OCI-LY3 (cell line): Measurements from ENCODE around the gene RNF181.

Experiments
- H2AFZ ChIP-seq: fragments of 200-600, 300-600 bp; shearing (Covaris generic); 2 replicates; pipeline ENCODE4 v1.6.0; 2014; ENCODE audit warnings: antibody characterized with exemption, low read depth, low read length
- H3K27ac ChIP-seq: fragments of 200-600, 300-600 bp; sonication (generic); 2 replicates; pipeline ENCODE4 v1.5.1; 2014; ENCODE audit warnings: mild to moderate bottlenecking, low read length, moderate library complexity, mixed read lengths
- H3K27me3 ChIP-seq: fragments of 200-600, 300-600 bp; sonication (generic); 2 replicates; pipeline ENCODE4 v1.6.1; 2014; ENCODE audit warnings: low read depth, low read length, mixed read lengths
- H3K36me3 ChIP-seq: fragments of 200-600, 300-600 bp; sonication (generic); replicated peaks from 2 replicates; pipeline ENCODE3; 2014; ENCODE audit warnings: low read depth, low read length, mixed read lengths
- H3K4me1 ChIP-seq: fragments of 300-600, 200-600 bp; sonication (generic); 2 replicates; pipeline ENCODE4 v1.6.1; 2014; ENCODE audit warnings: low read length, mixed read lengths
- H3K4me2 ChIP-seq: fragments of 200-600, 300-600 bp; sonication (generic); 2 replicates; pipeline ENCODE4 v1.6.1; 2014; ENCODE audit warnings: low read length, mixed read lengths
- H3K4me3 ChIP-seq: fragments of 300-600, 200-600 bp; sonication (generic); 2 replicates; pipeline ENCODE4 v1.5.1; 2014; ENCODE audit warnings: antibody characterized with exemption, mild to moderate bottlenecking, low read length, moderate library complexity
- H3K79me2 ChIP-seq: fragments of 300-600, 200-600 bp; shearing (Covaris generic); 2 replicates; pipeline ENCODE4 v1.6.1; 2014; ENCODE audit warnings: mild to moderate bottlenecking, low read length, mixed read lengths
- H3K9ac ChIP-seq: fragments of 300-600, 200-600 bp; shearing (Covaris generic); 2 replicates; pipeline ENCODE4 v1.6.0; 2014; ENCODE audit warnings: mild to moderate bottlenecking, low read length, moderate library complexity
- H3K9me3 ChIP-seq: fragments of 200-600, 300-600 bp; shearing (Covaris generic); 2 replicates; pipeline ENCODE4 v1.6.1; 2014; ENCODE audit warnings: low read length, mixed read lengths; ENCODE audit not compliant: insufficient read depth
- H4K20me1 ChIP-seq: fragments of 200-600, 300-600 bp; sonication (generic); 2 replicates; pipeline ENCODE4 v1.6.1; 2016; ENCODE audit warnings: low read length, mixed read lengths; ENCODE audit not compliant: insufficient read depth
- EZH2phosphoT487 ChIP-seq: fragments of 200-600 bp; shearing (Covaris generic); IDR thresholded peaks from 2 replicates; pipeline ENCODE4 v1.6.1; 2018; ENCODE audit warnings: antibody characterized with exemption, mixed run types, low read depth
- TF ChIP-seq, protein P1 (sequence below): fragments of 200-600, 300-600 bp; sonication (generic); IDR thresholded peaks from 2 replicates; pipeline ENCODE4 v1.5.1; 2014; ENCODE audit warnings: antibody characterized with exemption, low read length, low read depth

The RNF181 gene

GRCh38 chr2:85580206-85580605 is 15.3 kb upstream of the RNF181 start:
- H3K4me3 ChIP-seq: no peak overlapping the region
- no peaks in the 10 kb centered on the region for H3K36me3 ChIP-seq
- H4K20me1 ChIP-seq: no peaks in the 10 kb centered on the region
- H3K9me3 ChIP-seq: no peaks in the 10 kb centered on the region
- H3K4me2 ChIP-seq: no peak overlapping the region
- no peaks in the 10 kb centered on the region for H3K27me3 ChIP-seq
- no peak overlapping the region for H2AFZ ChIP-seq
- no peak overlapping the region for H3K27ac ChIP-seq
- H3K9ac ChIP-seq: no peak overlapping the region
- TF ChIP-seq EZH2phosphoT487: no peak
- TF ChIP-seq, protein P1, sequence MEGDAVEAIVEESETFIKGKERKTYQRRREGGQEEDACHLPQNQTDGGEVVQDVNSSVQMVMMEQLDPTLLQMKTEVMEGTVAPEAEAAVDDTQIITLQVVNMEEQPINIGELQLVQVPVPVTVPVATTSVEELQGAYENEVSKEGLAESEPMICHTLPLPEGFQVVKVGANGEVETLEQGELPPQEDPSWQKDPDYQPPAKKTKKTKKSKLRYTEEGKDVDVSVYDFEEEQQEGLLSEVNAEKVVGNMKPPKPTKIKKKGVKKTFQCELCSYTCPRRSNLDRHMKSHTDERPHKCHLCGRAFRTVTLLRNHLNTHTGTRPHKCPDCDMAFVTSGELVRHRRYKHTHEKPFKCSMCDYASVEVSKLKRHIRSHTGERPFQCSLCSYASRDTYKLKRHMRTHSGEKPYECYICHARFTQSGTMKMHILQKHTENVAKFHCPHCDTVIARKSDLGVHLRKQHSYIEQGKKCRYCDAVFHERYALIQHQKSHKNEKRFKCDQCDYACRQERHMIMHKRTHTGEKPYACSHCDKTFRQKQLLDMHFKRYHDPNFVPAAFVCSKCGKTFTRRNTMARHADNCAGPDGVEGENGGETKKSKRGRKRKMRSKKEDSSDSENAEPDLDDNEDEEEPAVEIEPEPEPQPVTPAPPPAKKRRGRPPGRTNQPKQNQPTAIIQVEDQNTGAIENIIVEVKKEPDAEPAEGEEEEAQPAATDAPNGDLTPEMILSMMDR: no peak
- no peaks in the 10 kb centered on the region for H3K79me2 ChIP-seq
- peaks cover 24% of the 10 kb centered on the region for H3K4me1 ChIP-seq

- H3K9me3 ChIP-seq: no peaks in the 10 kb centered on the region
- no peak overlapping the region for H2AFZ ChIP-seq
- no peaks in the 10 kb centered on the region for H3K79me2 ChIP-seq
- H4K20me1 ChIP-seq: no peaks in the 10 kb centered on the region
- no peak overlapping the region for H3K4me3 ChIP-seq
- peaks cover 26% of the 10 kb centered on the region for H3K4me1 ChIP-seq
- TF ChIP-seq, protein P1: no peak
- TF ChIP-seq EZH2phosphoT487: no peak
- H3K27me3 ChIP-seq: no peaks in the 10 kb centered on the region
- H3K27ac ChIP-seq: no peak overlapping the region
- no peak overlapping the region for H3K9ac ChIP-seq
- no peaks in the 10 kb centered on the region for H3K36me3 ChIP-seq
- no peak overlapping the region for H3K4me2 ChIP-seq
Observed at GRCh38 chr2:85582492-85582891, 13.1 kb upstream of the RNF181 start.

DNA sequence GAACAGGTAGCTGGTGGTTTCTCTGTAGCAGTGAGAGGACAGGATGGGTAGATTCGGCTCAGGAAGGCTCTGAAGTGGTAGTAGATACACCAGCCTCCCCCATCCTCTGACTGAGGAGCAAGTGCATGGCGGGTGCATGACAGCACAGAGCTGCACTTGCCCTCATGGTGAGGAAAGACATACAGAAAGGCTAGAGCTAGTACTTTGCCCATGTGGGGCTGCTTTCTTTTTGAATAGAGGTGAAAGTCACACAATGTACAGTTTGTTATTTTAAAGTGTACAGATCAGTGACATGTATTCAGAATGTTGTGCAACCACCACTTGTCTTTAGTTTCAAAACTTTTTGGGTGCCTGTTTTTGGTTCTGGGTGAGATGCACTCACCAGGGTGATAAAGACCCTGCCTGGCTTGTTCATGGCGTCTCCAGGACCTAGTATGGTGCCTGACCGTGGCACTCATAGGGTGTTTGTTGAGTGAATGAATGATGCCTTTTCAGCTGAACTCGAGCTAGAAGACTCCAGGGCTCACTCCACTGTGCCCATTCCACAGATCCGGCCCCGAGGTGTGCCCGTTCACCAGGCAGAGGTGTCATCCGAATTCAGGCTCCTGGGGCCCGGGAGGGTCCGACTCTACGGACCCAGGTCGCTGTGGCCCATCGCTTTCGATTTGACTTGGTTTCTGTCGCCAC is 11.7 kb upstream of the RNF181 start:
- Histone ChIP-seq H3K4me3 (peak overlapping the region; percentile 79), H3K79me2 (no peaks in the 10 kb centered on the region), H3K4me2 (peak overlapping the region; percentile 60), H3K4me1 (peaks cover 16% of the 10 kb centered on the region), H3K36me3 (no peaks in the 10 kb centered on the region), H3K9me3 (no peaks in the 10 kb centered on the region), H4K20me1 (no peaks in the 10 kb centered on the region), H3K27me3 (no peaks in the 10 kb centered on the region), H3K9ac (peak overlapping the region; percentile 48; the same call in 1 of the 2 replicates), H2AFZ (no peak overlapping the region), H3K27ac (no peak overlapping the region)
- TF ChIP-seq EZH2phosphoT487: no peak
- TF ChIP-seq, protein P1: no peak

GRCh38 chr2:85584354-85584856 is 11.1 kb upstream of the RNF181 start, which contains the start of gene VAMP5:
Gene VAMP5 (plus strand): TSS chr2:85584431. CDS start chr2:85584491, 60 bp downstream.
- no peak for TF ChIP-seq EZH2phosphoT487
- TF ChIP-seq, protein P1: no peak
- Histone ChIP-seq H2AFZ (no peak within 1 kb of the TSS), H3K9ac (peak within 1 kb of the TSS; percentile 48), H3K4me1 (peaks cover 10% of the 10 kb centered on the region), H4K20me1 (no peaks in the 10 kb centered on the region), H3K27me3 (no peaks in the 10 kb centered on the region), H3K36me3 (no peaks in the 10 kb centered on the region), H3K4me2 (peak within 1 kb of the TSS; percentile 60), H3K27ac (no peak within 1 kb of the TSS), H3K9me3 (no peaks in the 10 kb centered on the region), H3K79me2 (no peaks in the 10 kb centered on the region), H3K4me3 (peak within 1 kb of the TSS; percentile 79)
